Glomerular visceral epithelial cell (primary cell): Measurements from ENCODE around the gene FHOD1.

ENCODE experiments used
- DNase-seq: peaks from one replicate; pipeline ENCODE4 v3.0.0-alpha.2; 2016; ENCODE audit errors: extremely low spot score

The FHOD1 gene

DNA sequence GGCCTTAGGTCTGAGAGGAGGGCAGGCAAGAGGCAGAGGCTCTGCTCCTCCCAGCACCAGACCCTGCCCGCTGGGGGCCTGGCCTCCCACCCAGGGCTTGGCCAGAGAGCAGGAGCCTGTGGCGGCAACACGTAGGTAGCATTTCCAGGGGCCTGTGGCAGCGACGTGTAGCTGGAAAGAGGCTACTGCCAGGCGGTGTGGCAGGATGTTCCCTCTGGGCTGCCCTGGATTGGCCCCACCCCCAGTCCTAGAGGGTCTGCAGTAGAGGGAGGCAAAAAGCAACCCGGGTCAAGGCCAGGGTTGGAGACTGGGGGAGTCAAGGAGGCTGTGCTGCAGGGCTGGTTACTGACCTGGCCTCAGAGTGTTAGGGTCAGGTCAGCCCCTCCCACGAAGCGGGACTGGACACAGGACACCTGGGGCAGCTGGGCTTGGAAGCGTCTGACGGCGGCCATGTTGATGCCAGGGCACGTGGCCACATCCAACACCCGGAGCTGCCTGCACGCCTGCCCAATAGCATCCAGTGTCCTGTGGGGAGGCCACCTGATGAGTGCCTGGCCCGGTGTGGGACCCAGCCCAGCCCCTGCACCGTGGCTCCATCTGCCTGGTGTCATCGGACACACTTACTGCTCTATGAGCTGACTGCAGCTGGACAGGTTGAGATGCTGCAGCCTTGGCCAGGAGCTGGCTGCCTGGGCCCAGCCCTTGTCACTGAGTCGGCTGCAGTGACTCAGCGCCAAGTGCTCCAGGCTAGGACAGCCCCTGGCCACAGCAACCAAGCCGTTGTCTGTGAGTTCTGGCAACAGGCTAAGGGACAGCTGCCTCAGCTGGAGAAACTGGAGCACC lies 39.8 kb downstream of the FHOD1 start:
- DNase-seq = no peak

DNA sequence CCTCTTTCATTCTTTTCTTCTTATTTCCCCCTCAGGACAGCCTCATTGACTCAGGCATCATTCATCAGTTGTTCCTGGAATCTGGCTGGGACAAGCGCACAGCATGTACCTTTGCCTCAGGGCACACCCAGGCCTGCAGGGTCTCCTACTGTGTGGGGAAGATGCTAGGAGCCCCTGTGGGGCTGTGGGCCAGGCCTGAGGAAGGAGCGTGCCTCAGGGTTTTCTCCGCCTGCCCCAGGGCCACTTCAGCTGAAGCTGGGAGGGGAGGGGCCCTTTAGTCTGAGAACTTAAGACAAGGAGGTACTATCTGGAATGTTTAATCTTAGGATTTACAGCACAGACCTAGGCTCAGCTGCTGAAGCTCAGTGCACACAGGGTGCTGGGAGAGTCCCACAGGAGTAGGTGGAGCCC lies 40.4 kb downstream of the FHOD1 start:
- DNase-seq = no peak

DNA sequence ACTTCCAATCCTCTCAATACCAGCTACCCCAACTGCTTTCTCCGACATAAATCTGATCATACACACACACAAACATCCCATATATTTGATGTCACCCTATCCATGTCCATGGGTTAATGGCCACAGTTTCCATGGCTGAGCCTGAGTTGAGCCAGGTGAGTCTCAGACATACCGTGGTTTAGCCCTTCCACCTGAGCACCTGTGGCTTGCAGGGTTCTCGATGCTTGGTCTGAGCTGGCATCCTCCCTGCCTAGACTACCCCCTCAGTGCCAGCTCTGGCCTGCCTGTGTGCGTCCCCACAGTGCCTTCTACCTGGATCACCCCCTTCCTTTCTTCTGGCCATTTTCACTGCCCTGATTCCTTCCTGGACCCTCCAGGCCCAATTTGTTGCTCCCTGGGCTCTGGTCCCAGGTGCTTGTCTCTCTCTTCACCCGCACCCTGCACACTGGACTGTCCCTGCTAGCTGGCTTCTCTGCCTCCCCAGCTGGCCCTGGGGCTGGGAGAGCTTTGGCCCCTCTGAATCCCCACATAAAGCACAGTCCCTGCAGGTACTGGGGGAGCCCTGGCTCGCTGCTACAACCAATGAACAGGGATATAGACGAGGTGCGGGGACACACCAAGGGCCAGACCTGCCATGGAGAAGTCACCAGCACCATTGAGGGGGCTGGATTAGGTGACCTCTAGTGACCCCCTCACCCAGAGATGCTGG lies 41.0 kb downstream of the FHOD1 start:
- DNase-seq = no peak

DNA sequence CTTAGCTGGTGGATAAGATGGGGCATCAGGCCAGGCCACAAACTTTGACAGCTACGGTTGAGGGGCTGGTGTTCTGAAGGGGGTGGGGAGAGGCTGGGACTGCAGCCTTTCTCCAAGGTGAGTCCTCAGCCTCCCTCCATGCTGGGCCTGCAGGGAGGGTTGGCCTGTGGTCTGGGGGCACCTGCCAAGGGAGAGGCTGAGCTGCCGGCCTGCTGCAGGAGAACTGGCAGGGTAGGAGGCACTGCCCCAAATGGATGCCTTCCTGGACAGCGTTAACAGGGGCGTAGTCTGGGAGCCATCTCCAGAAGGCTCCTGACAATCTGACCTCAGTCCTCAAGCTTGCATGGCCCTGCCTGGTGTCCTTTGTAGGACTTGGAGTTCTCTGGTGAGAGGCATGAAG lies 43.2 kb downstream of the FHOD1 start:
- DNase-seq = no peak

DNA sequence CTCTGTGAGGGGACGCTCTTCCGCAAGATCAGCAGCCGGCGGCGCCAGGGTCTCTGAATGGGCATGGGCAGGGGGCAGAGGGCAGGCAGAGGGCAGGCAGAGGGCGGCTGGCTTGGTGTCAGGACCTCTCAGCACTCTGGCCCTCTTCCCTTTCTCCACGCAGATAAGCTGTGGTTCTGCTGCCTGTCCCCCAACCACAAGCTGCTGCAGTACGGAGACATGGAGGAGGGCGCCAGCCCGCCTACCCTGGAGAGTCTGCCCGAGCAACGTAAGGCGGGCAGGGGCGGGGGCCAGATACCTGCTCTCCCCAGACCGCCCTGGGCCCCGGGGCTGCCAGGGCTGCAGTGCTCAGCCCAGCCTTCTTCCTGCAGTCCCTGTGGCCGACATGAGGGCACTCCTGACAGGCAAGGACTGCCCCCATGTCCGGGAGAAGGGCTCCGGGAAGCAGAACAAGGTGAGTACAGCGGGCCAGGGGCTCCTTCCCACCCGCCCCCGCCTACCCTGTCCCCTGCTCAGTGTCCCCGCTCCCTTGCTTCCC lies 44.3 kb downstream of the FHOD1 start:
- no peak for DNase-seq

DNA sequence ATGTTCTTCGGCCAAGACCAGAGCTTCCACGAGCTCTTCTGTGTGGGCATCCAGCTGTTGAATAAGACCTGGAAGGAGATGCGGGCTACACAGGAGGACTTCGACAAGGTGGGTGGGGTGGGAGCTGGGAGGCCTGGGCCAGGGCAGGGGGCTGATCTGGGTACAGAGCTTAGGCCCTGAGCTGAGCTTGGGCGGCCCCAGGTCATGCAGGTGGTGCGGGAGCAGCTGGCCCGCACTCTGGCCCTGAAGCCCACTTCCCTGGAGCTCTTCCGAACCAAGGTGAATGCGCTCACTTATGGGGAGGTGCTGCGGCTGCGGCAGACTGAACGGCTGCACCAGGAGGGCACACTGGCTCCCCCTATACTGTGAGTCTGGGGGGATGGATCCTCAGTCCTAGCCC lies 44.9 kb downstream of the FHOD1 start:
- DNase-seq = no peak

DNA sequence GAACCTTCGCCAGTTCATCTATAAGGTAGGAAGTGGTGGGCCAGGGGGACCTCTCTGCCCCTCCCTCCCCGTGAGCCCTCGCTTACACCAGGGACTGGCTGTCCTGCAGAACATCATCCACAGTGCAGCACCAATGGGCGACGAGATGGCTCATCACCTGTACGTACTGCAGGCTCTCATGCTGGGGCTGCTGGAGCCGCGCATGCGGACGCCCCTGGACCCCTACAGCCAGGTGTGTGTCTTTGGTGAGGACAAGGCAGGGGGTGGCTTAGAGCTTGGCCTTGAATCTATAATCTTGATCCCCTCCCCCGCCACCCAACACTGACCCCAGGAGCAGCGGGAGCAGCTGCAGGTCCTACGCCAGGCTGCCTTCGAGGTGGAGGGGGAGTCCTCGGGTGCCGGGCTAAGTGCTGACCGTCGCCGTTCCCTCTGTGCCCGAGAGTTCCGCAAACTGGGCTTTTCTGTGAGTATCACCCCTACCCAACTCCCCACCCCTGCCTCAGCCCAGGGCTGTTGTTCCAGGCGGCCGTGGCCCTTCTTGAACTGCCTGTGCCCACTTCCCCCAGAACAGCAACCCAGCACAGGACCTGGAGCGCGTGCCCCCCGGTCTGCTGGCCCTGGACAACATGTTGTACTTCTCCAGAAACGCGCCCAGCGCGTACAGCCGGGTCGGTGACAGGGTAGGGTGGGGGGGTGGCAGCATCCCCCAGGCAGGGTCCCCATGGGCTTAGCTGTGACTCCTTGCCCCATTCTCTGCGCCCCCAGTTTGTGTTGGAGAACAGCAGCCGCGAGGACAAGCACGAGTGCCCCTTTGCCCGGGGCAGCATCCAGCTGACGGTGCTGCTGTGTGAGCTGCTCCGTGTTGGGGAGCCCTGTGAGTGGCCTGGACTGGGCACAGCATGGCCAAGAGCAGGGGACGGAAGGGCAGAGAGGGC lies 45.6 kb downstream of the FHOD1 start:
- no peak for DNase-seq

DNA sequence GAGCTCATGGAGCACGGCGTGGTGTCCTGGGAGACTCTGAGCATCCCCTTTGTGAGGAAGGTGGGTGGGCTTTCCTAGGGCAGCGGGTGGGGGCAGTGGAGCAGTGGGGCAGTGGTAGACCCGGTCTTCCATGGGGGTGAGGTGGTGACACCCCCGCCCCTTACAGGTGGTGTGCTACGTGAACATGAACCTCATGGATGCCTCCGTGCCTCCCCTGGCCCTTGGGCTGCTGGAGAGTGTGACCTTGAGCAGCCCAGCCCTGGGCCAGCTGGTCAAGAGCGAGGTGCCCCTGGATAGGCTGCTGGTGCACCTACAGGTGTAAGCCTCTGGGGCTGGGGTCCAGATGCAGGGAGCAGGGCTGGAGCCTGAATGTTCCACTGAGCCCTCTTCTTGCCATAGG lies 46.8 kb downstream of the FHOD1 start:
- no peak for DNase-seq

DNA sequence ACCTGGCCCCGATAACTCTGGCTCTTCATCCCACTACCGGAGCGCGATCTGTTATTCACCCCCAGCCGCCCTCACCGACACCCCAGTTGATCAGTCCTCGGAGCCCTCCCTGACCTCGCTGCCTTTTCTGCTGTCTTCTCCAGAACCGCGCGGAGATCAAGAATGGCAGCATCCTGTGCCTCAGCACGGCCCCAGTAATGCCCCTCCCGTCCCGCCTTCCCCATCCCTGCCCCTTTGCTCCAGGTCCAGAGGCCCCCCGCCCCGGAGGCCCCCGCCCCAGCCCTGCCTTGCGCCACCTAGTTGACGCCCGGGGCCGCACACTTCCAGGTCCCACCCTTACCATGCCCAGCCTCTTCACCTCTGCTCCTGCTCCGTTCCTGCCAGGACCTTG lies 47.5 kb downstream of the FHOD1 start:
- no peak for DNase-seq

DNA sequence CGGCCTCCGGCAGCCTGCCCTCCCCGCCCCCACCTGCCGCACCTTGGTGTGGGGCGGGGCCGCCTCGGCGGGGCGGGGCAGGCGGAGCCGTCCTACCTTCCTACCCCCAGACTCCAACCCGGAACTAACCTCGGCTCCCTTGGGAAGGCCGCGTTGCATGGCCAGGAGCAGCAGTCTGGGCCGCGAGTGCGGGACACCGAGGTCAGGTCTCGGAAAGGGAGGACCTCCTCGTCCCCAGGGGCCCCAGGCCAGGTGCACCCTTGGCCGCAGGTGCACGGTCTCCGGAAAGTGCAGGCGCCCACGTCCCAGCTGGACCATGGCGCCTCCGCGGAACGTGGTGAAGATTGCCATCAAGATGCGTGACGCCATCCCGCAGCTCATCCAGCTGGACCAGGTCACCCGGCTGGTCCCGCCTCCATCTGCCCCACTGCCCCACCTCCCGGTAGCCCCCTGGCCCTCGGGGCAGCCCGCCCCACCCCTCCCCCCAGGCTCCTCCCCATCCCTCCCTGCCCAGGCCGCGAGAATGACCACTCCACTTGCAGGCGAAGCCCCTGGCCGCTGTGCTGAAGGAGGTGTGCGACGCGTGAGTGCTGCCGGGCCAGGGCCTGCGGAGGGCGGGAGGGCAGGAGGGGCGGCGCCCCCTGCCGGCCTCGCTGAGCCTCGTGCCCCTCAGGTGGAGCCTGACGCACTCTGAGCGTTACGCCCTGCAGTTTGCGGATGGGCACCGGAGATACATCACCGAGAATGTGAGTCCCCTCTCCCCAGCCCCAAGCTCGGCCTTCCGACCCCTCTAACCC lies 48.1 kb downstream of the FHOD1 start, which contains the start of gene ELMO3:
TSS of gene ELMO3 (plus strand) at position 121 of the 797 bp plus-strand sequence. CDS start at position 317, 196 bp downstream.
- DNase-seq = no peak

DNA sequence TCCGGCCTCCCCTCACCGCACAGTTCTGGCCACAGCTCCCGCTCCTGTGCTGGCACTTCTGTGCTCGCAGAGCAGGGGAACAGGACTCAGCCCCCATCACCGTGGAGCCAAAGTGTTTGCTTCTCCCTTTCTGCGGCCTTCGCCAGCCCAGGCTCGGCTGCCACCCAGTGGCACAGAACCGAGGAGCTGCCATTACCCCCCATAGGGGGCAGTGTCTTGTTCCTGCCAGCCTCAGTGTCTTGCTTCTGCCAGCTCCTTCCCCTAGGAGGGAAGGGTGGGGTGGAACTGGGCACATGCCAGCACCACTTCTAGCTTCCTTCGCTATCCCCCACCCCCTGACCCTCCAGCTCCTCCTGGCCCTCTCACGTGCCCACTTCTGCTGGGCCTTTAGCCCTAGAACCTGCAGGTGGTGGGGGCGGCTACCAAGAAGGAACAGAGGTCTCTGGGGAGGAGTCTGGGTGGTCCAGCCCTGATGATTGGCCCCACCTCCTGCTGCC lies 49.0 kb downstream of the FHOD1 start:
- DNase-seq = no peak

DNA sequence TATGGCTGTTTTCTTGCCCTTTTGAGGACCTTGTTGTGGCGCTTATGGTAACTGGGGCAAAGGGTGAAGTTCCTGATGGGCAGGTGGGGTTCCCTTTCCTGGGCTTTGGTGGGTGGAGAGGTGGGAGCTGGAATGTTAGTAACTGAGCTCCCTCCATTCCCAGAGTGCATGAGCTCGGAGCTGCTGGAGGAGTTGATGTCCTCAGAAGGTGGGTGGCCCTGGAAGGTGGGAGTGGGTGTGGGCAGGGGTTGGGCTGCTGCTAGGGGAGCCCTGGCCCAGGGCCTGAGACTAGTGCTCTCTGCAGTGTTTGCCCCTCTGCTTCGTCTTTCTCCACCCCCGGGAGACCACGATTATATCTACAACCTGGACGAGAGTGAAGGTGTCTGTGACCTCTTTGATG lies 49.6 kb downstream of the FHOD1 start:
- no peak for DNase-seq

DNA sequence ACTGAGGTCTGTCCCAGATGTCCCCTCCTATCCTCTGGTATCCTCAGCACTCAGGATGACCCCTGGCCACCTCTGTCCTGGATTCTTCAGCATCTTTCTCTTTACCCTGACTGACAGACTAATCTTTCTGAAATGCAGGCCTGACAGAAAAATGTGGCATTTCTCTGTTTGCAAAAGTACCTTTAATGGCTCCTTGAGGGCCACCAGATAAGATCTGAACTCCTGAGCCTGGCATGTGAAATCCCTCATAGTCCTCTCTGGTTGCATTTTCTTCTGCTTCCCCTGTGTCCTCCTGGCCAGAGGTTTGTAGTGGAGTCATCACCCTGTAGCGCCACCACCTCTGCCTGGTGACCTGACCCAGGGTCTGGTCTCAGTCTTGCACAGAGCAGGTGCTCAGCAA lies 50.4 kb downstream of the FHOD1 start:
- DNase-seq = no peak

DNA sequence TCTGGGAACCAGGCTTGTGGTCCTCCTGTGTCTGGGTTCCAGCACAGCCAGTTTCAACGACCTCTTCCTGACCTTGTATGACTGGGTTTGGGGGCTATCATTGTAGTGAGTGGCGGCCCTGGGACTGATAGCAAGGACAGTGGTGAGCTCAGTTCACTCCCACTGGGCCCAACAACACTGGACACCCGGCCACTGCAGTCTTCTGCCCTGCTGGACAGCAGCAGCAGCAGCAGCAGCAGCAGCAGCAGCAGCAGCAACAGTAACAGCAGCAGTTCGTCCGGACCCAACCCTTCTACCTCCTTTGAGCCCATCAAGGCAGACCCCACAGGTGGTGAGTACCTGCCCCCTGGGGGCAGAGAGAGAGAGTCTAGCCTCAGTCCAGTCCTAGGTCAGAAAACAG lies 51.6 kb downstream of the FHOD1 start:
- no peak for DNase-seq

DNA sequence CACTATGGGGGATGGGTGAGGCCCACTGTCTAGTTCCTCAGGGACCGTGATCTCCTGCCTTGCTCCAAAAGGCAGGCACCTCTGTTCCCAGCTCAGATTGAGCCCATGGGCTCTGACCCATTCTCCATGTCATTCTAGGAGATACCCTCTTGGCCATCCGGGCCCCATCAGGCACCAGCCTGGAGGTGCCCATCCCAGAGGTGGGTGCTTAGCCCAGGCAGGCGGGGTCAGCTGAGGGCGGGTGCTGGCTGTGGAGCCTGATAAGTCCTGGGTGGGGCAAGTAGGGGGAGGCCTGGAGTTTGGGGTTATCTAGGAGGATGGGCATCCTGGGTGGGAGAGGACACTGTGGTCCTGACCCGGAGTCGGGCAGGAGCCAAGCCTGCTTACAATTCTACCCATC lies 53.0 kb downstream of the FHOD1 start:
- no peak for DNase-seq

DNA sequence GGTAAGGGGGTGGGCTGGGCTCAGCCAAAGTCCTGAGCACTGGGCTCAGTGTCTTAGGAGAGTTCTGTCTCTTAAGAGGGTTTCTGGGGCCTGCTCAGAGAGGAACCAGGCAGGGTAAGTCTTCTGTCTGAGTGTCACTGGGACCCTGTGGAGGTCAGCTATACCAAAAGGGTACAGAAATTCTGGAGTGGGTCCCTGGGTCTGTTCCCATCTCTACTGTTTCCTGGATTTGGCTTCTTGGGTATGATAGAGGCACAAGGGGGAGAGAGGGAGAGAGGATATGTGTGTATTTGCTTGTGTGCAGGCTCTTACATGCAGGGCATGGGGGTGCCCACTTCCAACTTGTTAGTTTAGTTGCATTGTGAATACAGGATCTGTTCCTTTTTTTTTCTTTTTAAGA lies 53.7 kb downstream of the FHOD1 start:
- no peak for DNase-seq

DNA sequence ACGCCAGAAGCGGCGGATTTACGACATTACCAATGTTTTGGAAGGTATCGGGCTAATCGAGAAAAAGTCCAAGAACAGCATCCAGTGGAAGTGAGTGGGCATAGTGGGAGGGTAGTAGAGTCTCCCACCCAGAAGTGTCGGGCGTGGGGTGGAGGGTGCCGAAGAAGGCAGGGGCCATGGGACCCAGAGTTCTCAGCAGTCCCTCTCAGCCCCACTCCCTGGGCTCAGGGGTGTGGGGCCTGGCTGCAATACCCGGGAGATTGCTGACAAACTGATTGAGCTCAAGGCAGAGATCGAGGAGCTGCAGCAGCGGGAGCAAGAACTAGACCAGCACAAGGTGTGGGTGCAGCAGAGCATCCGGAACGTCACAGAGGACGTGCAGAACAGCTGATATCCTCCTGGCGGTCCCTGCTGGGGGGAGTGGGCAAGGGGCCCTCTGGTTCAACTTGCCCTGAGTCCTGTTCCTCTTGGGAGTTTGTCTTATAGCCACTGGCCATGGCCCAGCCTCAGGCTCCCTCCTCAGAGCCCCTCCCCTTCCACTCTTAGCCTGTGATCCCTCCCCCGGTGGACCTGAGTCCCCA lies 54.4 kb downstream of the FHOD1 start:
- DNase-seq = no peak

DNA sequence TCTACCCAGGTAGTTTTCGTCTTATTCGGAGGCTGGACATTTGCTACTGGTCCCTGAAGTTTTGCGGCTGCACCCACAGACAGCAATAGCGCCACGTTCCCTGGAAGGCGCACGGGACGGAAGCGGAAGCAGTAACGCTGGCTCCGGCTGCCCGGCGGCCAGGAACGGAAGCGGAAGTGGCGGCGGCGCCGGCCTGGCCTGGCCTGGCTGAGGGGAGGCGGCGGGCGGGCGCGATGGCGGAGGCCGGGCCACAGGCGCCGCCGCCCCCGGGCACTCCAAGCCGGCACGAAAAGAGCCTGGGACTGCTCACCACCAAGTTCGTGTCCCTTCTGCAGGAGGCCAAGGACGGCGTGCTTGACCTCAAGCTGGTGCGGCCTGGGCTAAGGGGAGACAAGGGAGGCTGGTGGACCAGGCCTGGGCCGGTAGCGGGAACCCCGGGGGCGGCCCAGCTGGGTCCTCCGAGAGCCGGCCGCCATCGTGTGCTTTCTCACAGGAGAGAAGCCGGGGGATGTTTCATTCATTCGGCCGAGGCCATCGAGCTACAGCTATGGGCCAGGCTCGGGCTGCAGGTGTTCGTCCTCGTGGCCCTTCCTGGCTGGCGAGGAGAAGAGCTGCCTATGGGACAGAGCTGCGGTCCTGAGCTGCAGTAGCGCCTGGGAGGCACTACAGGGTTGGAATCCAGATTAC lies 55.1 kb downstream of the FHOD1 start, which contains the start of gene E2F4:
TSS of gene E2F4 (plus strand) at position 161 of the 687 bp plus-strand sequence. CDS start at position 234, 73 bp downstream.
- DNase-seq = peak; percentile 88

DNA sequence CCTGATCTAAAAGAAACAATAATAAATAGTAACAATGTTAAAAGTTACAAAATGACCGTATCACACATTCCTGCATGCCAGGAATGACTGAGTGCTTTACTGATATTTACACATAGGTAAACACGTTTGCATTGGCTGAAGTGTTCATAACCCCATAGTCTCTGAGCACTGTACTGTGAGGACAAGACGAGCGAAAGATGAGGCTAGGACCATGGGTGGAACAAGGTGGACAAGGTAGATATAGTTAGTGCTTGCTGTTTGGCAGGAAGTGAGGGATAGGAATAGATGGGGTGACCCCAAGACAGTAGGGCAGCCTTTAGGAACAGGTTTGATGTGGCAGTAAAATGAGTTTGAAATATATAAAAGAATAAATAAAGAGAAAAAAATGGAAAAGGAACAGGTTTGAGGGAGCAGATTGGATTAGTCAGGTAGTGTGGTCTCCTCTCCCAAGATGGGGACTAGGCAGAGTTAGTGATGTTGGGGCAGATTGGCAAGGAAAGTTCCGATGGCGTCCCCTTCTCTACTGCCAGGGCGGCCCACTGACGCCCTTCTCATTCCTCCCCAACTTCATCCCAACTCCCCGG lies 55.8 kb downstream of the FHOD1 start:
- no peak for DNase-seq
